B cell (primary cell): Measurements from ENCODE around the gene SRPK1.

Source experiments
- CTCF ChIP-seq: fragments of 200-600 bp; IDR thresholded peaks from one replicate; pipeline ENCODE4 v1.8.0; 2022; ENCODE audit warnings: antibody characterized with exemption, mild to moderate bottlenecking
- EZH2 ChIP-seq: IDR thresholded peaks from 2 replicates; pipeline ENCODE4 v1.6.1; 2012; ENCODE audit warnings: borderline replicate concordance, low read depth, mild to moderate bottlenecking, moderate library complexity, low read length; ENCODE audit not compliant: insufficient read depth, poor library complexity, severe bottlenecking

- no peak for TF ChIP-seq CTCF
- TF ChIP-seq EZH2 = no peak
Observed at GRCh38 chr6:35945650-35946025, 24.7 kb upstream of the SRPK1 start.
